HG02571 (cell line): ENCODE measurements around the gene TSPEAR.

Experiments
- ATAC-seq: cut with Tn5 transposase; IDR thresholded peaks from one replicate; pipeline ENCODE4 v1.9.1; 2021; ENCODE audit warnings: mild to moderate bottlenecking, moderate library complexity; ENCODE audit not compliant: unreplicated experiment

The TSPEAR gene

GRCh38 chr21:44458971-44459711 lies 252.2 kb downstream of the TSPEAR start:
- no peak for ATAC-seq

- ATAC-seq: no peak
These were observed 254.2 kb downstream of the TSPEAR start for GRCh38 chr21:44456915-44457736.

GRCh38 chr21:44456214-44456914 lies 255.0 kb downstream of the TSPEAR start:
- no peak for ATAC-seq

GRCh38 chr21:44455524-44456213 lies 255.7 kb downstream of the TSPEAR start:
- no peak for ATAC-seq

GRCh38 chr21:44454747-44455523 lies 256.4 kb downstream of the TSPEAR start, which contains the start of gene LRRC3:
Gene LRRC3 (plus strand): TSS chr21:44455510. CDS start chr21:44456645, 1,135 bp downstream.
- no peak for ATAC-seq

GRCh38 chr21:44454058-44454457 lies 257.3 kb downstream of the TSPEAR start:
- no peak for ATAC-seq

GRCh38 chr21:44453120-44453519 lies 258.3 kb downstream of the TSPEAR start:
- no peak for ATAC-seq

GRCh38 chr21:44450999-44451398 lies 260.4 kb downstream of the TSPEAR start:
- ATAC-seq: no peak

GRCh38 chr21:44450402-44450801 lies 261.0 kb downstream of the TSPEAR start:
- no peak for ATAC-seq

- no peak for ATAC-seq
These were observed 261.7 kb downstream of the TSPEAR start for GRCh38 chr21:44449473-44450363.

GRCh38 chr21:44448651-44449131 lies 262.7 kb downstream of the TSPEAR start:
- no peak for ATAC-seq
